Heart left ventricle (tissue), 16 donors: ENCODE results near the gene TNS1. TPM values are rescaled to one million over a fixed set of nuclear protein-coding genes. Genes with fewer than 3 reads are reported as not detected.
A peak's percentile ranks its signal among the peaks of the same experiment; 100 is the strongest.

Source experiments
- ATAC-seq, 4 donors: fragments of 200-7000 bp; cut with Tn5 transposase; one replicate each; pipeline ENCODE4 v1.9.1; 2020 to 2022; ENCODE audit warnings: moderate library complexity in 4 of 4, mild to moderate bottlenecking in 3 of 4, moderate number of reproducible peaks in 1 of 4
- DNase-seq, 5 donors: peaks; one replicate each; pipeline ENCODE4 v3.0.0-alpha.2; 2020
- H3K27ac ChIP-seq, 12 donors: fragments of 200-600 bp; sonication (generic) in 4 of 12; one replicate each; pipeline versions ENCODE4 v1.5.0 to v1.8.0; 2016 to 2022; ENCODE audit warnings: mild to moderate bottlenecking in 2 of 12
- H3K27me3 ChIP-seq, 9 donors: fragments of 200-600 bp; sonication (generic) in 2 of 9; one replicate each; pipeline versions ENCODE4 v1.5.1 to v1.8.0; 2016 to 2022; ENCODE audit warnings: mild to moderate bottlenecking in 3 of 9
- H3K36me3 ChIP-seq, 9 donors: fragments of 200-600 bp; sonication (generic) in 2 of 9; one replicate each; pipeline versions ENCODE4 v1.5.0 to v1.8.0; 2018 to 2022; ENCODE audit warnings: mild to moderate bottlenecking in 2 of 9
- H3K4me1 ChIP-seq, 12 donors: fragments of 200-600 bp; sonication (generic) in 4 of 12; one replicate each; pipeline versions ENCODE4 v1.5.0 to v1.8.0; 2016 to 2022; ENCODE audit warnings: mild to moderate bottlenecking in 3 of 12
- H3K4me3 ChIP-seq, 12 donors: fragments of 200-600 bp; sonication (generic) in 4 of 12; one replicate each; pipeline versions ENCODE4 v1.5.0 to v1.8.0; 2017 to 2022; ENCODE audit warnings: mild to moderate bottlenecking in 9 of 12, moderate library complexity in 4 of 12
- H3K9me3 ChIP-seq, 12 donors: fragments of 200-600 bp; sonication (generic) in 4 of 12; one replicate each; pipeline versions ENCODE4 v1.5.0 to v1.8.0; 2016 to 2022; ENCODE audit warnings: mild to moderate bottlenecking in 1 of 12
- POLR2A ChIP-seq, 2 donors: fragments of 450-650 bp; IDR thresholded peaks; one replicate each; pipeline ENCODE4 v1.6.1; 2017; ENCODE audit warnings: antibody characterized with exemption in 2 of 2, mild to moderate bottlenecking in 2 of 2, moderate library complexity in 2 of 2
- WGBS, 4 donors: extraction: QIAGEN DNeasy Blood & Tissue Kit in 2 of 4; methylation state at CpG; one replicate each; pipeline versions ENCODE4 v1.1.5 to v1.1.7; 2013 to 2018; 5-methylcytosine and 5-hydroxymethylcytosine counted together
- intact Hi-C, 10 donors: fragments of 100-400 bp; cut with DNase I; formaldehyde crosslinking; loops; one replicate each; pipeline versions ENCODE4 v1.11.1 to v1.14.2; 2022
- polyA plus RNA-seq, 2 donors: library from polyadenylated mRNA; stranded (reverse); fragments of 200-250 nt; gene quantifications; one replicate each; pipeline ENCODE4 v1.2.3, GENCODE V29; 2013
- total RNA-seq, 9 donors: library from RNA; depleted of rRNA in 2 of 9; stranded (reverse); fragments of >200 nt in 2 of 9; fragmentation: NEBNext Ultra II Directional in 3 of 9; extraction: Animal tissue kit (Norgen Biotek cat#: 25700) in 3 of 9; gene quantifications; one replicate each; pipeline versions ENCODE4 v1.1.0 to v1.2.4, GENCODE V29; 2016 to 2023
- TF ChIP-seq, protein P1 (sequence below), 12 donors: fragments of 200-600 bp; sonication (generic) in 4 of 12; IDR thresholded peaks; one replicate each; pipeline versions ENCODE4 v1.5.0 to v1.8.0; 2018 to 2022; ENCODE audit warnings: antibody characterized with exemption in 12 of 12, mild to moderate bottlenecking in 5 of 12
- donor health status: ischemic (EF 13 %, LVEDD 7.1; RV severe dilation, severe dysfunction).
- donor health status: healthy with polysubstance abuse.
- donor health status: DM: no; HTN: yes; CAD: no.
- donor health status: DM: no; HTN: no; CAD: no.
- donor health status: ischemic (EF 25% LVEDD 6.9; RV normal size, moderate dysfunction).
- donor health status: ischemic (EF 25% LVEDD 5.7; RV mildly dilated, moderate dysfunction).
- donor health status: healthy.
- donor health status: DM: yes; HTN: yes; CAD: no.
- donor health status: ischemic (EF 35%, LVEDD 5.7; RV mildly dilated, moderate dysfunction).
- donor health status: nonischemic (EF 11% LVEDD 7.7; RV severe dilation, severe dysfunction).
- donor health status: DM: yes; HTN: yes; CAD: no.
- donor health status: PGD.
- donor health status: ischemic (EF 29% LVEDD 5.4; RV normal size, mild dysfunction).
- donor health status: nonischemic (EF 23%, LVEDD 6.1; RV moderate dilation, normal function).

The TNS1 gene
- total and polyA plus RNA-seq, 11 donors: 243 to 899 (median 669) TPM

DNA sequence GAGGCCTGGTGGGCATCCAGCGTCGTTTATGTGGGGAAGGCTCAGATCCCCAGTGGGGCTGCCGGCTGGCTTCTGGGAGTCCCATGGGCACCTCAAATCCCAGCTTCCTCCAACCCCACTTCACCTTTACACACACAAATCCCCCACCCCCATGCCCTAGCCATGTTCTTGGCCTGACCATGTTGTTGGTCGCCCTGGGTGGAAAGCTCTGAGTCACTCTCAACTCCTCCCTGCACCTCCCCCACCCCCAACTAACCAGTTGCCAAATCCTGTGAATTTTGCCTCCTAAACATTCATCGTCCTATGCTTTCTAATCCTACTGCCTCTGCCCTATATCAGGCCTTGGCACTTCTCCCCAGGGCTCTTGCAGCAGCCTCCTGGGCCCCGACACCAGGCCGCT lies 6.4 kb downstream of the TNS1 start:
- H3K4me3 ChIP-seq: no peak overlapping the region
- H3K36me3 ChIP-seq: no peaks in the 10 kb centered on the region
- WGBS, 4 donors: 81 to 93% (median 83%) methylated on average over 7 of the region's 7 CpGs
- H3K27ac ChIP-seq: peak overlapping the region in 8 of 12 donors; percentile 14 to 75 (median 48)
- ATAC-seq (peak in 3 of 4 donors; percentile 41 to 59 (median 52)), DNase-seq (peak in 1 of 5 donors; percentile 55)
- no peaks in the 10 kb centered on the region for H3K9me3 ChIP-seq
- no peak for TF ChIP-seq POLR2A (IDR thresholded peaks at IDR 0.05)
- TF ChIP-seq, protein P1, sequence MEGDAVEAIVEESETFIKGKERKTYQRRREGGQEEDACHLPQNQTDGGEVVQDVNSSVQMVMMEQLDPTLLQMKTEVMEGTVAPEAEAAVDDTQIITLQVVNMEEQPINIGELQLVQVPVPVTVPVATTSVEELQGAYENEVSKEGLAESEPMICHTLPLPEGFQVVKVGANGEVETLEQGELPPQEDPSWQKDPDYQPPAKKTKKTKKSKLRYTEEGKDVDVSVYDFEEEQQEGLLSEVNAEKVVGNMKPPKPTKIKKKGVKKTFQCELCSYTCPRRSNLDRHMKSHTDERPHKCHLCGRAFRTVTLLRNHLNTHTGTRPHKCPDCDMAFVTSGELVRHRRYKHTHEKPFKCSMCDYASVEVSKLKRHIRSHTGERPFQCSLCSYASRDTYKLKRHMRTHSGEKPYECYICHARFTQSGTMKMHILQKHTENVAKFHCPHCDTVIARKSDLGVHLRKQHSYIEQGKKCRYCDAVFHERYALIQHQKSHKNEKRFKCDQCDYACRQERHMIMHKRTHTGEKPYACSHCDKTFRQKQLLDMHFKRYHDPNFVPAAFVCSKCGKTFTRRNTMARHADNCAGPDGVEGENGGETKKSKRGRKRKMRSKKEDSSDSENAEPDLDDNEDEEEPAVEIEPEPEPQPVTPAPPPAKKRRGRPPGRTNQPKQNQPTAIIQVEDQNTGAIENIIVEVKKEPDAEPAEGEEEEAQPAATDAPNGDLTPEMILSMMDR (IDR thresholded peaks at IDR 0.05): no peak
- intact Hi-C loops: loop anchor here in 5 of 10 donors (5.0 kb wide), 1 partner anchor 36 kb away; no protein-coding TSS in a partner anchor
- peaks cover 0 to 54% (median 21%) of the 10 kb centered on the region in 12 donors for H3K4me1 ChIP-seq
- H3K27me3 ChIP-seq: no peaks in the 10 kb centered on the region

DNA sequence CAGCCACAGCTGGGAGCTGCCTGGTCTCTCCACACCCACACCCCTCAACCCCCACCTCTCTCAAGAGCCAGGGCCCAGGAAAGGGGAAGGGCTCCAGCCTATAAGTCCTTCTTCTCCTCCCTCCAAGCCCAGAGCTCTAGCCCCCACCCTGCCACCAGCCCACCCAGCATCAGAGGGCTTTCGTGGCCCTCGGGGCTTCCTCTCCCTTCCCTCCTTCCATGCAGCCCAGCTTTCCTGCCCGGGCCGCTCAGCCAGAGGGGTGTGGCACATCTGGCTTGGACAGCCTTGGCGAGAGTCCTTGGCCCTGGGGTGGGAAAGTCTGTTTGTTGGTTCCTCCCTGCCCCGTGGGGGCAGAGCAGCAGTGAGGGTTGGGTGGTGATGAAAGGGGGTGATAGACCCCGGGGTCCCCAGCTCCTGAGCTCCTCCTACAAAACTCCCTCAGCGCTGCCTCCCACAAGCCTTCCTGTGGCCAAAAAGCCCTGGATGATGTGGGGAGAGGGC lies 7.0 kb downstream of the TNS1 start:
- H3K4me1 ChIP-seq: peaks cover 0 to 54% (median 21%) of the 10 kb centered on the region in 12 donors
- H3K4me3 ChIP-seq: no peak overlapping the region
- ATAC-seq: peak; percentile 22 to 69 (median 58)
- TF ChIP-seq, protein P1 (IDR thresholded peaks at IDR 0.05): no peak
- TF ChIP-seq POLR2A (IDR thresholded peaks at IDR 0.05): no peak
- 31 to 40% (median 36%) methylated on average over 8 of the region's 8 CpGs for WGBS, 4 donors
- H3K27ac ChIP-seq: peak overlapping the region in 8 of 12 donors; percentile 14 to 75 (median 48)
- peak in 2 of 5 donors; percentile 68 to 77 for DNase-seq
- no peaks in the 10 kb centered on the region for H3K36me3 ChIP-seq
- no peaks in the 10 kb centered on the region for H3K27me3 ChIP-seq
- H3K9me3 ChIP-seq: no peaks in the 10 kb centered on the region
- intact Hi-C loops: loop anchor here in 7 of 10 donors (2.0 to 5.0 kb wide), 3 partner anchors 37 to 211 kb away; no protein-coding TSS in a partner anchor

DNA sequence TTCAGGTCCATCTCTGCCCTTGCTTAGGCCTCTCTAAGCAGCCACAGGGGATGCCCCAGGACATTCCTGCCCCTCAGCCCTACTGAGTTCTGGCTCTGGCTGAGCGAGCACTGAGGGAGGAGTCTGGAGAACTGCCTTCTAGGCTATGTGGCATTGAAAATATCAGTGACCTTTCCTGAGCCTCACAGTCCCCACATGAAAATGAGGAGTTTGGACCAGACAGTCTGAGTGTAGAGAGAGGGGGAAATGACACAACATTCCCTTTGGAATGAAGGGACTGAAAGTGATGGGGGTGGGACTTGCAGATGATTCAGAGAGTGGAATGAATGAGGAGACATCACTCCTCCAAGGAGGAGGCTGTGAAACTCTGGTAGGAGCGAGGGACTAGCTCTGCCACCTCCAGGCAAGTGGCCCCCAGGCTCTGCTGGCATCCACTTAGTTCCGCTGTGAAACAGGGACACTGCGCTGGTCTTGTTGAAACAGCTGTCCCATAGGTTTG lies 8.0 kb downstream of the TNS1 start:
- H3K9me3 ChIP-seq: no peaks in the 10 kb centered on the region
- intact Hi-C loops: loop anchor here in 8 of 10 donors (2.0 to 5.0 kb wide), 3 partner anchors 37 to 210 kb away; no protein-coding TSS in a partner anchor
- H3K27ac ChIP-seq: peak overlapping the region in 3 of 12 donors; percentile 20 to 46 (median 25)
- ATAC-seq: peak in 2 of 4 donors; percentile 3 to 56
- H3K27me3 ChIP-seq: no peaks in the 10 kb centered on the region
- H3K4me1 ChIP-seq: peaks cover 0 to 50% (median 21%) of the 10 kb centered on the region in 12 donors
- TF ChIP-seq, protein P1 (IDR thresholded peaks at IDR 0.05): no peak
- TF ChIP-seq POLR2A (IDR thresholded peaks at IDR 0.05): no peak
- DNase-seq: peak in 1 of 5 donors; percentile 32
- H3K36me3 ChIP-seq: no peaks in the 10 kb centered on the region
- 86 to 92% (median 91%) methylated on average over 4 of the region's 4 CpGs for WGBS, 4 donors
- no peak overlapping the region for H3K4me3 ChIP-seq

DNA sequence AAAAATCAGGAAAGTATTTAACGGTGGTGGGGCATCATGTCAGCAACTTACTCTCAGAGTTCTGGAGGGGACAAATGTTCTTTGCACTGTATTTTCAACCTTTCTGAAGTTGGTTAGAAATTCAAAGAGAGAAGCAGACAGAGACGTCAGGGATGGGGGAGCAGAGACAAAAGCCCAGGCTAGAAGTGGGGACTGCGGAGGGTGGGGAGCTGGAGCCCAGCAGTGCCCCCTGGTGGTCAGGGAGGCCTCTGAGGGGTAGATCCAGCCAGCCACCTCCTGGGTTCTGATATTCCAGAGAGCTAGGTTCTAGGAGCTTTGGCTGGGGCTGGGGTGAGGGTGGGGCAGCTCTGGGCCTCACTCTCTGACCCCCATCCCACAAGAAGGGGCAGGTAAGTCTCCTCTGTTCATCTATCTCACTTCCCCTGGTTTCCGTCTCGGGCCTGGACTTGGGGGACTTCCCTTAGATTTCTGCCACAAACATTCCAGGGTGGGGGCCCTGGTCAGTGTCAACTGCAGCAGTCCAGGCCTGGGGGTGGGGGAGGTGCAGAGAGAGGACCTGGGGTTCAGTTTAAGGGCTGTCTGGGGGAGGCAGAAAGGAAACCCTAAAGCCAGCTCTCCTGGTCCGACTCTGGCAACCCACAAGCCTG lies 8.9 kb downstream of the TNS1 start:
- peak in 4 of 5 donors; percentile 62 to 82 (median 71) for DNase-seq
- Histone ChIP-seq H3K36me3 (no peaks in the 10 kb centered on the region), H3K9me3 (no peaks in the 10 kb centered on the region), H3K4me3 (no peak overlapping the region), H3K27ac (peak overlapping the region in 3 of 12 donors; percentile 6 to 25 (median 10)), H3K27me3 (no peaks in the 10 kb centered on the region), H3K4me1 (peaks cover 0 to 48% (median 25%) of the 10 kb centered on the region in 12 donors)
- intact Hi-C loops: loop anchor here in 3 of 10 donors (2.0 to 5.0 kb wide), 3 partner anchors 38 to 209 kb away; no protein-coding TSS in a partner anchor
- WGBS, 4 donors: 62 to 71% (median 63%) methylated on average over 6 of the region's 6 CpGs
- ATAC-seq: peak; percentile 38 to 53 (median 44)
- TF ChIP-seq, protein P1 (IDR thresholded peaks at IDR 0.05): peak; percentile 73 to 86 (median 80)
- TF ChIP-seq POLR2A (IDR thresholded peaks at IDR 0.05): no peak
